Gastrocnemius medialis (tissue), 4 donors: ENCODE measurements around the gene CLPSL2. TPM values are rescaled to one million over a fixed set of nuclear protein-coding genes. Genes with fewer than 3 reads are reported as not detected.

ENCODE experiments used
- ATAC-seq, 2 donors: fragments of 150-250 bp; one replicate each; pipeline ENCODE4 v1.9.1; 2016
- DNase-seq, 2 donors: peaks; one replicate each; pipeline ENCODE4 v3.0.0-alpha.2; 2019
- H3K27ac ChIP-seq, 4 donors: fragments of 200-600 bp; sonication (generic); 1 replicate in 1 of 4; 2 replicates in 3 of 4; pipeline ENCODE4 v1.5.1; 2016 to 2018; ENCODE audit warnings: mild to moderate bottlenecking in 2 of 4, moderate library complexity in 1 of 4
- H3K27me3 ChIP-seq, 3 donors: fragments of 200-600 bp; sonication (generic) in 2 of 3; 1 replicate in 1 of 3; 2 replicates in 2 of 3; pipeline versions ENCODE4 v1.5.1 to v1.6.0; 2016 to 2019; ENCODE audit warnings: mild to moderate bottlenecking in 1 of 3, moderate library complexity in 1 of 3
- H3K36me3 ChIP-seq, 2 donors: fragments of 200-600 bp; sonication (generic) in 1 of 2; one replicate each; pipeline ENCODE4 v1.5.1; 2017 to 2018
- H3K4me1 ChIP-seq, 2 donors: fragments of 200-600 bp; sonication (generic) in 1 of 2; one replicate each; pipeline ENCODE4 v1.5.1; 2016 to 2017; ENCODE audit warnings: mild to moderate bottlenecking in 2 of 2
- H3K4me3 ChIP-seq, 4 donors: fragments of 200-600 bp; sonication (generic) in 3 of 4; 1 replicate in 1 of 4; 2 replicates in 3 of 4; pipeline ENCODE4 v1.5.1; 2016 to 2019; ENCODE audit warnings: mild to moderate bottlenecking in 2 of 4
- H3K9me3 ChIP-seq, 3 donors: fragments of 200-600 bp; sonication (generic) in 2 of 3; 1 replicate in 1 of 3; 2 replicates in 2 of 3; pipeline ENCODE4 v1.5.1; 2016 to 2019
- CTCF ChIP-seq, 5 experiments: fragments of 450-650 bp in 3 of 5; fragments of 200-600 bp in 2 of 5; sonication (generic) in 2 of 5; IDR thresholded peaks in 4 of 5; conservative IDR thresholded peaks in 1 of 5; 1 replicate in 4 of 5; 2 replicates in 1 of 5; pipeline ENCODE4 v1.5.1; 2016 to 2019; ENCODE audit warnings: antibody characterized with exemption in 5 of 5, mild to moderate bottlenecking in 3 of 5, moderate library complexity in 3 of 5
- POLR2A ChIP-seq, 2 donors: fragments of 450-650 bp; IDR thresholded peaks; one replicate each; pipeline ENCODE4 v1.6.1; 2017; ENCODE audit warnings: antibody characterized with exemption in 2 of 2, mild to moderate bottlenecking in 2 of 2, moderate library complexity in 2 of 2
- in situ Hi-C, 4 donors: fragments of 200-750 bp; cut with MboI; loops; one replicate each; pipeline versions ENCODE4 v1.15.0 to v1.8.0; 2017; ENCODE audit warnings: low sequenced_read_pairs in 4 of 4
- intact Hi-C: fragments of 100-400 bp; cut with DNase I; formaldehyde crosslinking; loops from one replicate; pipeline ENCODE4 v1.15.1; 2023; ENCODE audit warnings: low total_unique reads
- total RNA-seq, 4 donors: library from RNA; depleted of rRNA; stranded (reverse); fragments of >200 nt; gene quantifications; one replicate each; pipeline versions ENCODE4 v1.1.0 to v1.2.3, GENCODE V29; 2016

Gene CLPSL2
- total RNA-seq, 4 donors from 2014 or later: not detected

GRCh38 chr6:35809809-35810208 lies 33.4 kb downstream of the CLPSL2 start:
- no peak overlapping the region for H3K27ac ChIP-seq
- no peak for ATAC-seq
- no peak for DNase-seq

GRCh38 chr6:35810971-35811698 lies 34.7 kb downstream of the CLPSL2 start:
- intact Hi-C loops (no loop called here), in situ Hi-C loops (no loop called here)
- H3K27ac ChIP-seq: peak overlapping the region in 1 of 4 donors; percentile 39
- H3K4me3 ChIP-seq: no peak overlapping the region
- H3K9me3 ChIP-seq: no peaks in the 10 kb centered on the region
- ATAC-seq (peak; percentile 83 to 91), DNase-seq (no peak)
- H3K4me1 ChIP-seq: no peaks in the 10 kb centered on the region
- no peaks in the 10 kb centered on the region for H3K36me3 ChIP-seq
- peaks cover 8 to 16% (median 14%) of the 10 kb centered on the region in 3 donors for H3K27me3 ChIP-seq
- TF ChIP-seq CTCF (IDR thresholded peaks at IDR 0.05 in 4 of 5, conservative IDR thresholded peaks at IDR 0.05 in 1 of 5): no peak
- no peak for TF ChIP-seq POLR2A (IDR thresholded peaks at IDR 0.05)

More at GRCh38 chr6:35809809-35810208, 33.4 kb downstream of the CLPSL2 start:
- Histone ChIP-seq H3K9me3 (no peaks in the 10 kb centered on the region), H3K36me3 (no peaks in the 10 kb centered on the region), H3K4me3 (no peak overlapping the region), H3K27me3 (peaks cover 18 to 24% (median 19%) of the 10 kb centered on the region in 3 donors), H3K4me1 (no peaks in the 10 kb centered on the region)
- intact Hi-C loops: no loop called here
- in situ Hi-C loops: no loop called here
- TF ChIP-seq POLR2A (IDR thresholded peaks at IDR 0.05) (no peak), CTCF (IDR thresholded peaks at IDR 0.05 in 4 of 5, conservative IDR thresholded peaks at IDR 0.05 in 1 of 5) (no peak)

GRCh38 chr6:35811699-35811995 lies 35.2 kb downstream of the CLPSL2 start:
- H3K9me3 ChIP-seq: no peaks in the 10 kb centered on the region
- DNase-seq (no peak), ATAC-seq (no peak)
- no peak overlapping the region for H3K4me3 ChIP-seq
- H3K36me3 ChIP-seq: no peaks in the 10 kb centered on the region
- intact Hi-C loops (no loop called here), in situ Hi-C loops (no loop called here)
- H3K27me3 ChIP-seq: peaks cover 3 to 13% (median 9%) of the 10 kb centered on the region in 3 donors
- H3K4me1 ChIP-seq: no peaks in the 10 kb centered on the region
- TF ChIP-seq POLR2A (IDR thresholded peaks at IDR 0.05) (no peak), CTCF (IDR thresholded peaks at IDR 0.05 in 4 of 5, conservative IDR thresholded peaks at IDR 0.05 in 1 of 5) (no peak)
- no peak overlapping the region for H3K27ac ChIP-seq

- Histone ChIP-seq H3K27me3 (peaks cover 0 to 6% (median 0%) of the 10 kb centered on the region in 3 donors), H3K27ac (no peak overlapping the region), H3K36me3 (no peaks in the 10 kb centered on the region), H3K9me3 (peaks cover 0 to 10% (median 0%) of the 10 kb centered on the region in 3 donors), H3K4me3 (no peak overlapping the region), H3K4me1 (no peaks in the 10 kb centered on the region)
- in situ Hi-C loops (no loop called here), intact Hi-C loops (no loop called here)
- TF ChIP-seq POLR2A (IDR thresholded peaks at IDR 0.05): no peak
- TF ChIP-seq CTCF (IDR thresholded peaks at IDR 0.05 in 4 of 5, conservative IDR thresholded peaks at IDR 0.05 in 1 of 5): no peak
- DNase-seq (no peak), ATAC-seq (no peak)
Observed at GRCh38 chr6:35817515-35817914, 41.1 kb downstream of the CLPSL2 start.

GRCh38 chr6:35823601-35824000 lies 47.2 kb downstream of the CLPSL2 start:
- Histone ChIP-seq H3K36me3 (no peaks in the 10 kb centered on the region), H3K4me3 (no peak overlapping the region), H3K9me3 (no peaks in the 10 kb centered on the region), H3K4me1 (no peaks in the 10 kb centered on the region), H3K27me3 (no peaks in the 10 kb centered on the region), H3K27ac (no peak overlapping the region)
- intact Hi-C loops (no loop called here), in situ Hi-C loops (no loop called here)
- ATAC-seq (no peak), DNase-seq (no peak)
- TF ChIP-seq CTCF (IDR thresholded peaks at IDR 0.05 in 4 of 5, conservative IDR thresholded peaks at IDR 0.05 in 1 of 5) (no peak), POLR2A (IDR thresholded peaks at IDR 0.05) (no peak)
